AG04449 (cell line): ENCODE measurements around the gene EML4.

Experiments
- CTCF ChIA-PET: fragments of 350-600 bp; formaldehyde crosslinking; extraction: SDS; loops from one replicate; lab custom pipeline; 2021; ENCODE audit warnings: antibody characterized with exemption; lab: Yijun Ruan, JAX
- POLR2A ChIA-PET: fragments of 400-600, 350-600 bp; formaldehyde crosslinking; extraction: SDS; loops from one replicate; lab custom pipeline; 2020; ENCODE audit warnings: antibody characterized with exemption, inconsistent platforms; lab: Yijun Ruan, JAX
- DNase-seq: peaks from one replicate; pipeline ENCODE4 v3.0.0-alpha.2; 2010; ENCODE audit warnings: low read depth, low spot score
- H3K4me3 ChIP-seq: 2 replicates; pipeline ENCODE4 v1.5.1; 2011; ENCODE audit warnings: low read depth, mild to moderate bottlenecking, control low read depth, low read length
- TF ChIP-seq, protein P1 (sequence below): IDR thresholded peaks from one replicate; pipeline ENCODE4 v1.5.1; 2011; ENCODE audit warnings: mild to moderate bottlenecking, moderate library complexity, low read length, control low read depth, inconsistent platforms; ENCODE audit not compliant: insufficient read depth; ENCODE audit errors: missing control alignments

The EML4 gene

DNA sequence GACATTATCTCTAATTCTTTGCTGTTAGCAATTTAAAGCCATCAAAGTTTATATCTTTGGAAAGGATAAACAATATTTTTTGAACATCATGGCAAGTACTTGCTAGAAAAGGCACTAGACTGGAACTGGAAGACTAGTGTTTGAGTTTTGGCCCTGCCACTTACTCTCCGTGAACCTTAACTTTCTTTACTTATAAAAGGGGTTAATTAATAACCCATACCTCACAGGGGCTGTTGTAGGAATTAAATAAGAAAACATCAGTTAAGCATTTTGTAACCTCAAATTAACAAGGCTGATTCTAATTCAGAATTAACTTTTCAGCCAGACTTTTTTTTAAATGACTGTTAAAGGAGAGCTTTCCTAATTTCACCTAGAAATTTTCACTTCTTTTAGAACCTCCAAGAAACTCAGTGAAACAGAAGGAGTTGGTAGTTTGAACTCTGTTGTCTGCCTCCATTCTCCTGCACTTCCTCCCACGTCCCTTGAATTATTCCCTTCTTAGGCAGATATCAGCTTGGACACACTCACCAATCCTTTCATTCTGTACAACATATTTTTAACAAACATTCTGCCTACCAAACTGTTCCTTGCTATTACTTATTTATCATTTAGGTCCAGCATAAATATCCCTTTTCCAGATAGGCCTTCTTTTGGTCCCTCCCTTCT lies 112.4 kb downstream of the EML4 start:
- ChIA-PET POLR2A (no interaction called here), CTCF (interaction anchor here (0.6 to 1.2 kb wide), 3 partner anchors 16 to 1692 kb away, joined by 3 to 4 read pairs (median 3); no protein-coding TSS in a partner anchor)
- no peak for DNase-seq
- TF ChIP-seq, protein P1, sequence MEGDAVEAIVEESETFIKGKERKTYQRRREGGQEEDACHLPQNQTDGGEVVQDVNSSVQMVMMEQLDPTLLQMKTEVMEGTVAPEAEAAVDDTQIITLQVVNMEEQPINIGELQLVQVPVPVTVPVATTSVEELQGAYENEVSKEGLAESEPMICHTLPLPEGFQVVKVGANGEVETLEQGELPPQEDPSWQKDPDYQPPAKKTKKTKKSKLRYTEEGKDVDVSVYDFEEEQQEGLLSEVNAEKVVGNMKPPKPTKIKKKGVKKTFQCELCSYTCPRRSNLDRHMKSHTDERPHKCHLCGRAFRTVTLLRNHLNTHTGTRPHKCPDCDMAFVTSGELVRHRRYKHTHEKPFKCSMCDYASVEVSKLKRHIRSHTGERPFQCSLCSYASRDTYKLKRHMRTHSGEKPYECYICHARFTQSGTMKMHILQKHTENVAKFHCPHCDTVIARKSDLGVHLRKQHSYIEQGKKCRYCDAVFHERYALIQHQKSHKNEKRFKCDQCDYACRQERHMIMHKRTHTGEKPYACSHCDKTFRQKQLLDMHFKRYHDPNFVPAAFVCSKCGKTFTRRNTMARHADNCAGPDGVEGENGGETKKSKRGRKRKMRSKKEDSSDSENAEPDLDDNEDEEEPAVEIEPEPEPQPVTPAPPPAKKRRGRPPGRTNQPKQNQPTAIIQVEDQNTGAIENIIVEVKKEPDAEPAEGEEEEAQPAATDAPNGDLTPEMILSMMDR = no peak
- no peak overlapping the region for H3K4me3 ChIP-seq

DNA sequence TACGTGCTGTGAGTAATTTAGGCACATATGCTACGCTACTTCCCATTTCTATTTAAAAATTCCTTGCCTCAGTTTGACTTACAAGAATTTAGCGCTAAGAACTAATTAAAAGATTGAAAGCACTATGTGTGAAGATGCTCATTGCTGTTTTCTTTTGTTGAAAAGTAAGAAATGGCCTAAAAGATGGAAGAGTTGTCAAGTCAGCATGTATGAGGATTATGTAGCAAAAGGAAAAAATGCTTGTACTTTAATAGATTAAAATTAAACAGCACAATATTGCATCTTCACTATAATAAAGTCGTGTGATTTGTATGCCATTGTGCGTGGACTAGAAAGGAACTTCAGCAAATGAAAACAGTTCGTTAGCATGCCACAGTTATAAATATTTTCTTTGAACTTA lies 114.9 kb downstream of the EML4 start:
- no peak for DNase-seq
- H3K4me3 ChIP-seq = no peak overlapping the region
- TF ChIP-seq, protein P1 = no peak
- ChIA-PET POLR2A (no interaction called here), CTCF (interaction anchor here (0.9 kb wide), 1 partner anchor 188 kb away, joined by 3 read pairs; no protein-coding TSS in a partner anchor)

DNA sequence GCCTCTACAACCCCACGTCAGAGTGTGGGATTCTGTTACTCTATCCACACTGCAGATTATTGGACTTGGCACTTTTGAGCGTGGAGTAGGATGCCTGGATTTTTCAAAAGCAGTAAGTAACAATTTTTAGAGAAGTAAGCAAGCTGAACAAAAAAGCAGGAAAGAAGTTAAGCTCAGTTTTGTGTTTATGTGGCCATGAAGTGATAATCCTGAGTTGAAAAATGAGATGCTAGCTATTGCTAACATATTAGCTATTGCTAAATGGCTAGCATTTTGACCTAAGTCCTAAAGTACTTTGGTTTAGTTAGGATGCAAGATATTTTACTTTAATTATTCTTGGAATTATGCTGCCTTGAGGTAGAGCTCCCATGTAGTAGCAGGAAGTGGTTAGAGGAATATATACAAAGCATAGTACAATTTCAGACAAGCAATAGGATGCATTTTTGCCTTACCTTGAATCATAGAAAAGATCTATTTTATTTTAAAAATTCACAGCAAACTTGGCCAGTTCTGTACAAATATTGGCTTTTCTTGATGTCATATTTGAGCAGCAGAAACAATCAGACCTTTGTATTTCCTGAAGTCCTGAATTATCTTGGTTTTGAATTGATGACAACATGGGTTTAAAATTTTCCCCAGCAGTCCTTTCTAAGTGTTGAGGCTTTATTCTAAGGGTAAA lies 117.3 kb downstream of the EML4 start:
- DNase-seq = no peak
- POLR2A ChIA-PET = no interaction called here
- H3K4me3 ChIP-seq = no peak overlapping the region
- TF ChIP-seq, protein P1 = no peak
- CTCF ChIA-PET = interaction anchor here (1.6 kb wide), 1 partner anchor 191 kb away, joined by 3 read pairs; no protein-coding TSS in a partner anchor

DNA sequence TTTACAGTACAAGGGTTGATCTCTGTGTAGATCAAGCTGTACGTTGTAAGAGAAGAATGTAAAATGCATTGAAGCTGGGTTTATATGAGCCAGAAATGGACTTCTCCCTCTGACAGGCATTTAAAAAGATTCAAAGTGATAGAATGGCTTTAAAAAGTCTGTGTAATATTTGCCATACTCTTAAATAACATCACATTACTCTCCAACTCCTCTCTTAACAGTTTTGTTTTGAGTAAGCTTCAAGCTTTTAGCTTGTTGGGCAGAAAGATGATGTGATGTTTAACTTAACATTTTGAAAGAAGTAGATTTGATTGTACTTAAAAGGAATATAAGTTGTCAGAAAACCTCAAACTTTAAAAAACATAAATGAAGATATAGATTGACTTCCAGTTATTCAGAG lies 119.7 kb downstream of the EML4 start:
- no peak for DNase-seq
- TF ChIP-seq, protein P1 = no peak
- ChIA-PET POLR2A (no interaction called here), CTCF (no interaction called here)
- H3K4me3 ChIP-seq = no peak overlapping the region

DNA sequence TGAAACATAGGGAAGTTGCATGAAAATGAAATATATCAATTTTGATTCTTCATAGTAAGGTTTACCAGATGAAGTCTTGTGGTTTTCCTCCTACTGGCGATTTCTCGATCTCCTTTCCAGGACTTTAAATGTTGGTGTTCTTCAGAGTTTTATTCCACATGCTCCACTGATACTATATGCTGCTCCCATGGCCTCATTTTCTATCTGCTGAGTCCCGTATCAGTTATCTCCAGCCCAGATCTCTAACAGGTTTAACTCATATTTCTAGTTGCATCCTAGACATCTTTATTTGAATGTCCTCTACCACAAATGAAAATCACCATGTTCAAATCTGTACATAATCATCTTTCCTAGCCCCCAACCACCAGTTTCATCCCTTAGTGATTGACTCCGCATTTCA lies 120.1 kb downstream of the EML4 start:
- TF ChIP-seq, protein P1 = no peak
- DNase-seq = no peak
- no peak overlapping the region for H3K4me3 ChIP-seq
- POLR2A ChIA-PET = no interaction called here
- CTCF ChIA-PET = no interaction called here

DNA sequence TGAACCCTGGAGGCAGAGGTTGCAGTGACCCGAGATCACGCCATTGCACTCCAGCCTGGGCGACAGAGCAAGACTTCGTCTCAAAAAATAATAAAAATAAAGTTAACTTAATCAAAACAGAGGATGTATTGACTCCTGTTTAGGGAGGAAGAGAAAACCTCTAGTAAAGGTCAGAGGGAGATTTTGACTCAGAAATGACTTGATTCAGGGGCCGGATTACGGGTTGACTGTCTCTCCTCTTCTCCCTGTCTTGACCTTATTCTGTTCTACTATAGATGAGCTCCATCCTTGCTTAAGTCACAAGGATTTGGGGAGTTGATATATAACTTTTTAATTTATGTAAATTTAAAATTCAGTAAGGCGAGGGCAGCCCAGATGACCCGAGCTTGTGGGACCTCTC lies 120.9 kb downstream of the EML4 start:
- ChIA-PET CTCF (no interaction called here), POLR2A (no interaction called here)
- TF ChIP-seq, protein P1 = no peak
- no peak for DNase-seq
- H3K4me3 ChIP-seq = no peak overlapping the region
